Measurements from ENCODE around the gene C11orf91. TPM values are rescaled to one million over a fixed set of nuclear protein-coding genes. Genes with fewer than 3 reads are reported as not detected.

The C11orf91 gene
- total and polyA plus RNA-seq, 12 donors = 0.17 to 3.0 TPM; not detected in 10

- peak; percentile 7 to 54 (median 27) for ATAC-seq
- H3K36me3 ChIP-seq = peaks cover 0 to 32% (median 0%) of the 10 kb centered on the region in 9 donors
- H3K4me1 ChIP-seq = peaks cover 11 to 60% (median 51%) of the 10 kb centered on the region in 9 donors
- H3K27me3 ChIP-seq = no peaks in the 10 kb centered on the region
- peak overlapping the region; percentile 94 to 100 (median 96) for H3K27ac ChIP-seq
- TF ChIP-seq CTCF (IDR thresholded peaks at IDR 0.05) = no peak
- H3K4me3 ChIP-seq = peak overlapping the region; percentile 66 to 100 (median 84)
- intact Hi-C loops (cut with DNase I) = loop anchor here in 7 of 10 donors (2.0 to 10.0 kb wide), 9 partner anchors 19 to 481 kb away; partner anchors contain the start of genes C11orf91 (in 3 of the 7) and HIPK3 (in 1 of the 7)
- peak in 1 of 2 donors; percentile 40 for DNase-seq
- WGBS, 2 donors = 2% methylated on average over 53 of the region's 53 CpGs
- H3K9me3 ChIP-seq = no peaks in the 10 kb centered on the region
Observed at GRCh38 chr11:33735271-33736147, 34.9 kb upstream of the C11orf91 start.

- Histone ChIP-seq H3K27ac (peak overlapping the region; percentile 94 to 100 (median 96)), H3K4me3 (peak overlapping the region; percentile 66 to 100 (median 84)), H3K36me3 (peaks cover 0 to 41% (median 0%) of the 10 kb centered on the region in 9 donors), H3K9me3 (no peaks in the 10 kb centered on the region), H3K4me1 (peaks cover 12 to 69% (median 59%) of the 10 kb centered on the region in 9 donors), H3K27me3 (no peaks in the 10 kb centered on the region)
- intact Hi-C loops (cut with DNase I) = loop anchor here in 6 of 10 donors (2.0 to 10.0 kb wide), 7 partner anchors 32 to 480 kb away; partner anchors contain the start of genes C11orf91 (in 1 of the 6) and HIPK3 (in 1 of the 6)
- 4 to 9% methylated on average over 15 of the region's 15 CpGs for WGBS, 2 donors
- TF ChIP-seq CTCF (IDR thresholded peaks at IDR 0.05) = no peak
- ATAC-seq (peak; percentile 5 to 44 (median 18)), DNase-seq (no peak)
Observed at GRCh38 chr11:33734441-33735270, 34.0 kb upstream of the C11orf91 start.

DNA sequence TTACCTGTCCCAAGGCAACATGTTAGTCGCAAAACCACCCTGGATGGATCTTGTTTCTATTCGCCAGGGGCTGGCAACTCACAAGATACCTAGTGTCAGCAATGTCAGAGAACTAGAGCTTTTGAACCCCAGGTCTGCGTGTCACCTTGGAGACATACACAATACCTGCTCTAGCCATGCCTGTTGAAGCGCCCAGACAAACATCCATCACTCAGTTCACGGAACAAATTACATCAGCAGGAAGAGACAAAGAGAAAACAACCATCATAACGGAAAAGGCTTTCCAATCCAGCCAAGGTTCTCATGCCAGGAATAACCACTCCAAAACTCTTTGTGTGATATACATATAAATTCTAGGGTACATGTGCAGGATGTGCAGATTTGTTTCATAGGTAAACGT lies 33.4 kb upstream of the C11orf91 start:
- no peak for TF ChIP-seq CTCF (IDR thresholded peaks at IDR 0.05)
- Histone ChIP-seq H3K27me3 (no peaks in the 10 kb centered on the region), H3K4me1 (peaks cover 12 to 75% (median 65%) of the 10 kb centered on the region in 9 donors), H3K4me3 (peak overlapping the region in 9 of 10 donors; percentile 66 to 100 (median 86)), H3K9me3 (no peaks in the 10 kb centered on the region), H3K36me3 (peaks cover 0 to 44% (median 0%) of the 10 kb centered on the region in 9 donors), H3K27ac (peak overlapping the region; percentile 94 to 100 (median 96))
- DNase-seq (no peak), ATAC-seq (no peak)
- intact Hi-C loops (cut with DNase I) = loop anchor here in 5 of 10 donors (2.0 to 10.0 kb wide), 4 partner anchors 41 to 479 kb away; partner anchors contain the start of gene HIPK3 (in 1 of the 5)
- 47% methylated on average over 7 of the region's 7 CpGs for WGBS, 2 donors

All from heart right ventricle (tissue), 16 donors.